Activated CD8-positive, alpha-beta memory T cell treated with anti-CD3 and anti-CD28 coated beads, Interleukin-2, amount 10 ng/mL, durations not matched to agents 7 days and 5 days (primary cell): Measurements from ENCODE around the gene KBTBD12. TPM values are rescaled to one million over a fixed set of nuclear protein-coding genes. Genes with fewer than 3 reads are reported as not detected.
"Not testable (repeated sequence)": the region's sequence is repeated elsewhere in the genome, so short reads cannot be mapped to it uniquely, and the experiment has no call there.

Experiments
- ATAC-seq: fragments of 150-1000 bp; cut with Tn5 transposase; one replicate; pipeline ENCODE4 v1.10.0; 2021; ENCODE audit warnings: moderate library complexity
- CTCF ChIA-PET: fragments of 350-600 bp; sonication (Branson Sonifier 250); formaldehyde crosslinking; loops from one replicate; lab custom pipeline; 2021; ENCODE audit warnings: antibody characterized with exemption; lab: Charles Lee
- DNase-seq: peaks from one replicate; pipeline ENCODE4 v3.0.0-alpha.2; 2020
- H3K27ac Mint-ChIP-seq: one replicate; pipeline ENCODE4 v1.8.0; 2021; ENCODE audit warnings: mild to moderate bottlenecking, mixed read lengths
- H3K27me3 Mint-ChIP-seq: one replicate; pipeline ENCODE4 v1.8.0; 2021; ENCODE audit warnings: mixed read lengths
- H3K36me3 Mint-ChIP-seq: one replicate; pipeline ENCODE4 v1.8.0; 2021; ENCODE audit warnings: mild to moderate bottlenecking, mixed read lengths
- H3K4me1 Mint-ChIP-seq: one replicate; pipeline ENCODE4 v1.8.0; 2021; ENCODE audit warnings: mixed read lengths
- H3K4me3 Mint-ChIP-seq: one replicate; pipeline ENCODE4 v1.8.0; 2021; ENCODE audit warnings: mild to moderate bottlenecking, moderate library complexity, mixed read lengths
- H3K9me3 Mint-ChIP-seq: one replicate; pipeline ENCODE4 v1.8.0; 2022; ENCODE audit warnings: low read depth, mixed read lengths
- total RNA-seq, 2 experiments: library from RNA; stranded (reverse); gene quantifications; one replicate each; pipeline ENCODE4 v1.2.3, GENCODE V29; 2021

KBTBD12 gene
- total RNA-seq, 2 experiments from 2014 or later: not detected

DNA sequence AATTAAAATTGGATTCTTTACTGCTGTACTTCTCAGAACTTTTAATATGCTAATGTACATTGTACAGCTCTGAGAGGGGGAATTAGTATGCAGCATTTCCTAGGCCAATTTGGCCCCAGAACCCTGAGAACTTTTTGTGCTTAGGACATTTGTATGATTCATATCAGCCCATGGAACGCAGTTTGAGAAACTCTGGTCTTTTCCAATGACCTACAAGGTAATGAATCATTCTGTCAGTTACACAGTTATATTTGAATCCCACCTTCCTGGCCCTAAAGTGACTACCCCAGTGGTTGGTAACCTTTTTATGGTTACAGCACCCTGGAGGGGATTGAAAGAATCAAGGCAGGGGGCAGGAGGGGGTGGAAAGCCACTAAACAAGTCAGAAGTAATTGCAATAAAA, 25.6 kb upstream of the KBTBD12 start:
- Mint-ChIP-seq H3K36me3 (peaks cover 10% of the 10 kb centered on the region), H3K9me3 (peaks cover 9% of the 10 kb centered on the region), H3K4me1 (peaks cover 9% of the 10 kb centered on the region), H3K4me3 (no peak overlapping the region), H3K27me3 (peaks cover 4% of the 10 kb centered on the region), H3K27ac (no peak overlapping the region)
- ATAC-seq (no peak), DNase-seq (no peak)
- CTCF ChIA-PET: no interaction called here

DNA sequence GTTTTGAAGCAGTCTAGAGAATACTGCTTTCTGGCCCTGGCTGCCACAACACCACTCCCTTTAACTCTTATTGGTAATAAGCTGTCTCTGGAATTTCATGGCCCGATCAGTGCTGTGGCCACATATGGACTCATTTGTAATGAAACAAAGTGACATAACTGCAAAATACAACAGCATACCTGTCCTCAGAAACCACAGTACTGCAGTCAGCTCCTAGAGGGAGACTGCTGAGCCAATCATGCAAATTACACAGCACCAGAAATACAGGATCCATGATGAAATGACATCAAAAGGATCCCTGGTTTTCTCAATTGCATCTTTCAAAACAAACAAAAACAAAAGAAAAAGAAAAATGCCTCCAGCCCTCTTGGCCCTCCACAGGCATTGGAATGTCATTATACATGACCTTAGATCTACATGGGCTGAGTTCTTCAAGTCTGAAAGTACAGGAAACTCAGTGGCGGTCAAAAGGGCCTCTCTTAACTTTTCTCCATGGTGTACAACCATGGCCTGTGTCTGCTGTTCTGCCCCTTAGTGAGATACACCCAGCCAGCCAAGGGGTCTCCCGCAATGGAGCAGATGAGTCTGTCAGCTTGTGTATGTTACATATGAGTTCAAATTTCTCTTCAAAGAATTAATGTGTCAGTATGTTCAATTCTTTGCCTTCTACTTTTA, 24.9 kb upstream of the KBTBD12 start:
- CTCF ChIA-PET: no interaction called here
- H3K36me3 Mint-ChIP-seq: peaks cover 10% of the 10 kb centered on the region
- peak overlapping the region; percentile 42 for H3K27ac Mint-ChIP-seq
- no peak for DNase-seq
- H3K9me3 Mint-ChIP-seq: peaks cover 9% of the 10 kb centered on the region
- H3K4me3 Mint-ChIP-seq: no peak overlapping the region
- peaks cover 3% of the 10 kb centered on the region for H3K27me3 Mint-ChIP-seq
- peaks cover 9% of the 10 kb centered on the region for H3K4me1 Mint-ChIP-seq
- peak; percentile 53 for ATAC-seq

DNA sequence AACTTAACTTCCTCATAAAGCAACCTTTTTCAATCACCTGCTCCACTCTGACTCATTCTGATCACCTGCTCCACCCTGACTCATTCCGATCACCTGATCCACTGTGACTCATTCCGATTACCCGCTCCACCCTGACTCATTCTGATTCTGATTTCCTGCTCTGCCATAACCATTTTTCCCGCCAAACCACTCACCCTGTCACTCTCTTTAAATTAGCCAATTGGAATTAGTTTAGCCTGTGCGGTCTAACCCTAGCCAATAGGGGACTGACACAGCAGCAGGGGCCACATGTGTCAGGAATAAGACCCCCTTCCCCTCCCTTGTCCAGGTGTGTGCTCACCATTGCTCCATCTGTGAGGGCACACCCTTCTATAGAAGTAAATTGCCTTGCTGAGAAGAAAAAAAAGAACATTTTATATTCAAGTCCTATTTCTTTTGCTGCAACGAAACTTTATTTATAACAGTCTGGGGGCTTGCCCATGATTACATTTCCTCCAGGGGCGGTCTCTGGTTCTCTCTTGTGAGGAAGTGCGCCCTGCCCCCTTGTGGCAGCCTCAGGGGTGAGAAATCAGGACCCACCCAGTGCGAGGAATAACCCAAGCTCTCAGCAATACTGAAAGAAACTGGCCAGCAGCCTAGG, 24.3 kb upstream of the KBTBD12 start:
- H3K9me3 Mint-ChIP-seq, H3K27me3 Mint-ChIP-seq, H3K36me3 Mint-ChIP-seq, CTCF ChIA-PET, H3K4me1 Mint-ChIP-seq, H3K4me3 Mint-ChIP-seq: not testable (repeated sequence)
- peak; percentile 45 for ATAC-seq
- DNase-seq: peak; percentile 74
- peak overlapping the region; percentile 42 for H3K27ac Mint-ChIP-seq

DNA sequence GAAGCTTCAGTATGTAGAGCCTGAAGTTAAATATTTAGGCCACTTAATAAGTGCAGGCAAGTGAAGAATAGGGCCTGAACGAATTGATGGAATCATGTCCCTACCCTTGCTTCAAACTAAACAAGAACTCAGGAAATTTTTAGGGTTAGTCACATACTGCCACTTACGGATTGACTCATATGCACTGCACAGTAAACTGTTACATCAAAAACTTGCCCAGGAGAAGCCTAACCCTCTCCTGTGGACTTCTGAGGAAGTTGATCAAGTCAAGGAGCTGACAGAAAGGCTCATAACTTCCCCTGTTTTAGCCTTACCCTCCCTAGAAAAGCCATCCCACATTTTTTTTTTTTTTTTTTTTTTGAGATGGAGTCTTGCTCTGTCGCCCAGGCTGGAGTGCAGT, 20.6 kb upstream of the KBTBD12 start:
- no peak for DNase-seq
- CTCF ChIA-PET: no interaction called here

DNA sequence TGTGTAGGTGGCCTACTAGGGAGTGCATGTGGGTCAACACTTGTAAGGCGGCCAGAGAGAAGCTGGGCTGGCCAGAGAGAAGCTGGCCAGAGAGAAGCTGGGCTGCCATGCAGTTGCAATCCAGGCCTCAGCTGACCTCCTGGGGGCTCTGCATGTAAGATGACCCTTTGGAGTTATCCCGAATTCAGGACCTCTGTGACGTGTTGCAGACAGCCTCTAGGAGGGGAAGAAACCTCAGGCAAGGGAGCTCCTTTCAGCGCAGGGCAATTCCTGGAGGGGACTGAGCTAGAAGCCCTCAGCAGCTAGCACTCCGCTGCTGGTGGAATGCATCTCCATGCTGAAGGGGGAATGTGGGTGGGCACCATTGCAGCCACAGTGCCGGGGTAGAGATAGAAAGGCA, 15.8 kb upstream of the KBTBD12 start:
- H3K4me3 Mint-ChIP-seq: no peak overlapping the region
- H3K27me3 Mint-ChIP-seq: peaks cover 11% of the 10 kb centered on the region
- H3K9me3 Mint-ChIP-seq: no peaks in the 10 kb centered on the region
- no peak for DNase-seq
- no peak for ATAC-seq
- CTCF ChIA-PET: no interaction called here
- H3K4me1 Mint-ChIP-seq: no peaks in the 10 kb centered on the region
- no peaks in the 10 kb centered on the region for H3K36me3 Mint-ChIP-seq
- no peak overlapping the region for H3K27ac Mint-ChIP-seq

More for the DNA sequence above, 20.6 kb upstream of the KBTBD12 start:
- Mint-ChIP-seq H3K36me3 (peaks cover 10% of the 10 kb centered on the region), H3K4me3 (no peak overlapping the region), H3K27ac (no peak overlapping the region), H3K4me1 (peaks cover 9% of the 10 kb centered on the region), H3K27me3 (no peaks in the 10 kb centered on the region), H3K9me3 (peaks cover 9% of the 10 kb centered on the region)
- no peak for ATAC-seq

DNA sequence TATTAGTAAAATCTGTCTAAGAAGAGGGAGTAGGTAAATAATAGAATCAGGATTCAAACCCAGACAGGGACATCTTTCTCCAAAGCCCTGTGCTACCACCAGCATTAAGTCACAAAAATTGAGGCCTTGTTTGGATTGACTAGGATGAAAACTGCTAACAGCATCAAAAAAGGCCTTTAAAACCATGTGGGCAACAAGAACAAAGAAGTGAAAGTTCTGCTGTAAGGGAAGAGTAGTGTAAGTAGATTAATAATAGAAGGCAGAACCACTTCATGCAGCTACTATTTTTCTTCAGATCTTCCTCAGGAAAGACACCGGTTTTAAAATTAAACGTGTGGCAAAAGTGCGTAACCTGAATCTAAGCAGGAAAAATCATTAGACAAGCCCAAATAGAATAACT, 15.3 kb upstream of the KBTBD12 start:
- Mint-ChIP-seq H3K36me3 (no peaks in the 10 kb centered on the region), H3K4me3 (no peak overlapping the region), H3K27me3 (peaks cover 14% of the 10 kb centered on the region), H3K4me1 (no peaks in the 10 kb centered on the region), H3K9me3 (no peaks in the 10 kb centered on the region), H3K27ac (no peak overlapping the region)
- CTCF ChIA-PET: no interaction called here
- ATAC-seq (no peak), DNase-seq (no peak)

DNA sequence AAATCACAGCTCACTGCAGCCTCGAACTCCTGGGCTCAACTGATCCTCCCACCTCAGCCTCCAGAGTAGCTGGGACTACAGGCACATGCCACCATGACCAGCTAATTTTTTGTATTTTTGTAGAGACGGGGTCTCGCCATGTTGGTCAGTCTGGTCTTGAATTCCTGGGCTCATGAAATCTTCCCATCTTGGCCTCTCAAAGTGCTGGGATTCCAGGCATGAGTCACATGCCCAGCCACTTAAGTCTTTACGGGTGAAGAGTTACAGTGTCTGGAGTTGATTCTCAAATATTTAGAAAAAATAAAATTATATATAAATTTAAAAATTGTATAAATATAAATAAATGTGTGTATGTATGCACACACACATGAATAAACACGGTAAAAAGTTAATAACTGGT, 14.5 kb upstream of the KBTBD12 start:
- peaks cover 21% of the 10 kb centered on the region for H3K27me3 Mint-ChIP-seq
- no peak overlapping the region for H3K27ac Mint-ChIP-seq
- H3K4me3 Mint-ChIP-seq: no peak overlapping the region
- CTCF ChIA-PET: interaction anchor here (0.7 kb wide), 1 partner anchor 105 kb away, joined by 3 read pairs; no protein-coding TSS in a partner anchor
- ATAC-seq (no peak), DNase-seq (no peak)
- no peaks in the 10 kb centered on the region for H3K36me3 Mint-ChIP-seq
- H3K9me3 Mint-ChIP-seq: no peaks in the 10 kb centered on the region
- no peaks in the 10 kb centered on the region for H3K4me1 Mint-ChIP-seq

DNA sequence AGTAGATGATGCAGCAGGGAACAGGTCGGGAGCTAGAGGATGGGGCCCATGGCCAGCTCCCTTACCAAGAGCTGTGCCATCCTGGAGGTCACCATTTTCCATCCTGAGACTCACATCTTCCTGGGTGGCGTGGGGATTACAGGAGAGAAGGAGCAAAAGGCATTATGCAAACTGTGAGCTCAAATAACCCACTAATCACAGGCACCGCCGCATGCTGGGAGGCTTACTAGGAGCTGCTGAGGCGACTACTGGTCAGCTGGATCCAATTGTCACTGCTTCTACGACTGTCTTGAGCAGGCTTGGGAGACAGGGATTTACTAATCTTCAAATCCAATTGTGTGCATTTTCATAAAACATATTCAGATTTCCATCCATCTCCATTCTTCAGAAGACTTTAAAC, 12.5 kb upstream of the KBTBD12 start:
- no peaks in the 10 kb centered on the region for H3K4me1 Mint-ChIP-seq
- H3K4me3 Mint-ChIP-seq: no peak overlapping the region
- ATAC-seq (no peak), DNase-seq (no peak)
- H3K36me3 Mint-ChIP-seq: no peaks in the 10 kb centered on the region
- peaks cover 31% of the 10 kb centered on the region for H3K27me3 Mint-ChIP-seq
- CTCF ChIA-PET: no interaction called here
- H3K27ac Mint-ChIP-seq: no peak overlapping the region
- H3K9me3 Mint-ChIP-seq: no peaks in the 10 kb centered on the region

DNA sequence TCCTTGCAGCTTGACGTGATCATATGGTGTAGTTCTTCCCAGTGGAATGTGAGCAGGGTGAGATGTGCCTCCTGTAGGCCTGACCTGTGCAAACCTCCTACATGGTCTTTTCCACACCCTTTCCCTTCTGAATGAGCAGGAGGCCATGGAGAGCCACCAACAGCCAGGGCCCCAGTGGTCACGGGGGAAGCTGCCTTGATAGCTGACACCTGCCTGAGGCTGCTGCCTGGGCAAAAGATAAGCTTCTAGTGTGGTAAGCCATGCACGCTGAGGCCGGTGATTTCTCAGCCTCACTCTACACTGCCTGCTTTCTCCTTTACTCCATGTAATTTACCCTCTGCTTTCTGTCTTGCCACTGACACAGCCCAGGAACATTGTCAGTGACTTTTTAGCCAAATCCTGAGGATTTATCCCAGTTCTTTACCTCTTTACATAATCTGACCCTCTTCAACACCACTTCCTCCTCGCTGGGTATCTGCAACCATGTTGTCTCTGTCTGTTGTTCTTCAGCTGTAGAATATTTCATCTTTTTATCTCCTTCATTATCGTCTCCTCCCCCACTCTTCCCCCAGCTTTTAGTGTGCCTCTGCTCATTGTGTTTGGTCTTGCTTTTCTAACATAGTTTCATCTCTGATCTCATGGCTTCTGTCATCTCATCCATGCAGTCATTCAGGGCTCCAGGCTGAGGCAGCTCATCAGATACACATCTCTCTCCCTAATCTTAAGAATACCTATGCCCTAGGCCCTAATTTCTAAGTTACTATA, 11.2 kb upstream of the KBTBD12 start:
- CTCF ChIA-PET: no interaction called here
- Mint-ChIP-seq H3K27me3 (peaks cover 31% of the 10 kb centered on the region), H3K9me3 (no peaks in the 10 kb centered on the region), H3K27ac (no peak overlapping the region), H3K4me3 (no peak overlapping the region), H3K4me1 (no peaks in the 10 kb centered on the region), H3K36me3 (no peaks in the 10 kb centered on the region)
- ATAC-seq (no peak), DNase-seq (no peak)

DNA sequence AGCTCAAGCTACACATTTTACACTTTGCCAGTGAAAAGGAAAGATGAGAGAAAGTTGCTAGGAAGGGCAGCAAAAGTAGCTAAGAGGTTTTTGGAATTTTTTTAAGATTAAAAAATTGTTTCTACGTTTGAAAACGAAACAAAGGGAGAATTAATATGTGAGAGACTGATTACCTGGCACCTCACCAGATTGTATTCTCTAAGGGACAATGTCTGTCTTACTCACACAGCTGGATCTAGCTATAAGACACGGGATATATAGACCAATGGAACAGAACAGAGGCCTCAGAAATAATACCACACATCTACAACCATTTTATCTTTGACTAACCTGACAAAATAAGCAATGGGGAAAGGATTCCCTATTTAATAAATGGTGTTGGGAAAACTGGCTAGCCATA, 9.5 kb upstream of the KBTBD12 start:
- H3K9me3 Mint-ChIP-seq: no peaks in the 10 kb centered on the region
- DNase-seq (no peak), ATAC-seq (no peak)
- H3K4me3 Mint-ChIP-seq: no peak overlapping the region
- no peak overlapping the region for H3K27ac Mint-ChIP-seq
- peaks cover 31% of the 10 kb centered on the region for H3K27me3 Mint-ChIP-seq
- no peaks in the 10 kb centered on the region for H3K36me3 Mint-ChIP-seq
- CTCF ChIA-PET: no interaction called here
- H3K4me1 Mint-ChIP-seq: no peaks in the 10 kb centered on the region

DNA sequence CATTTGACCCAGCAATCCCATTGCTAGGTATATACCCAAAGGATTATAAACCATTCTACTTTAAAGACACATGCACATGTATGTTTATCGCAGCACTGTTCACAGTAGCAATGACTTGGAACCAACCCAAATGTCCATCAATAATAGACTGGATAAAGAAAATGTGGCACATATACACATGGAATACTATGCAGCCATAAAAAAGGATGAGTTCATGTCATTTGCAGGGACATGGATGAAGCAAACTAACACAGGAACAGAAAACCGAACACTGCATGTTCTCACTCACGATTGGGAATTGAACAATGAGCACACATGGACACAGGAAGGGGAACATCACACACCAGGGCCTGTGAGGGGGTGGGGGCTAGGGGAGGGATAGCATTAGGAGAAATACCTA, 8.4 kb upstream of the KBTBD12 start:
- not testable (repeated sequence) for ATAC-seq, H3K27ac Mint-ChIP-seq
- peaks cover 37% of the 10 kb centered on the region for H3K27me3 Mint-ChIP-seq

DNA sequence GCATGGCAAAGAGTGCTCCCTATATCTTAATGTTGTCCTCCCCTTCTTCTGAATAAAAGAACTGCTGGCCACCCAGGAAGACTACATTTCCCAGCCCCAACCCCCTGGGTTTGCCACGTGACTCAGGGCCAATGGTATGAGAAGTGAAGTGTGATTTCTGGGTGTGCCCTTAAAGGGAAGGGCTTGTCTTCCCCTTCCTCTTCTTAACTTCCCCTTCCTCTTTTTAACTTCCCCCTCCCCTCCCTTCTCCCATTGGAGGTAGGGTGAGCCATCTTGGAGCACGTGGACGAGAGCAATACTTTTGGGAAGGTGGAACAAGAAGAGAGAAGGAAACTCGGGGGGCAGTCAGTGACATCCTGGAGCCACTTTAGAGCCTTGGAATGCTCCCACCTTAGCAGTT, 6.8 kb upstream of the KBTBD12 start:
- Mint-ChIP-seq H3K27me3 (peaks cover 44% of the 10 kb centered on the region), H3K4me3 (no peak overlapping the region), H3K4me1 (no peaks in the 10 kb centered on the region), H3K36me3 (no peaks in the 10 kb centered on the region), H3K9me3 (no peaks in the 10 kb centered on the region), H3K27ac (no peak overlapping the region)
- CTCF ChIA-PET: no interaction called here
- DNase-seq: no peak
- no peak for ATAC-seq

More for the DNA sequence above, 8.4 kb upstream of the KBTBD12 start:
- H3K36me3 Mint-ChIP-seq, H3K4me1 Mint-ChIP-seq, DNase-seq, CTCF ChIA-PET, H3K9me3 Mint-ChIP-seq, H3K4me3 Mint-ChIP-seq: not testable (repeated sequence)

DNA sequence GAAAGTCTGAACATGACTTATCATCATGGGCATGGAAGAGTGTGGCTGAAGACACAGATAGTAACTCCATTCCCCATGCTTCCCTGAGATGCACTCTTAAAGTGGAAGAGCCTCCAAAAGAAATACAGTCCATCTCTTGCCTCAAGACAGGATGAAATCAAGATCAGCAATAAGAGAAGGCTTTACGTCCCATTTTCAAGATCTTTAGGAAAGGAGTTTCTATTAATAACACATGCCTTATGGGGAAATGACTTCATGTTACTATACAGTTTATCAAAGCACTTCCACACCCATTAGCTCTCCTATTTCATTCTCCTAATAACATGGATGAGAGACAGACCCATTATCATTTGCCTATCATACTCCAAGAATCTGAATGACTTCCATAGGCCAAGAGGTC, 6.1 kb upstream of the KBTBD12 start:
- Mint-ChIP-seq H3K4me3 (no peak overlapping the region), H3K4me1 (no peaks in the 10 kb centered on the region), H3K9me3 (no peaks in the 10 kb centered on the region), H3K27ac (no peak overlapping the region), H3K36me3 (no peaks in the 10 kb centered on the region), H3K27me3 (peaks cover 51% of the 10 kb centered on the region)
- ATAC-seq (no peak), DNase-seq (no peak)
- CTCF ChIA-PET: no interaction called here

DNA sequence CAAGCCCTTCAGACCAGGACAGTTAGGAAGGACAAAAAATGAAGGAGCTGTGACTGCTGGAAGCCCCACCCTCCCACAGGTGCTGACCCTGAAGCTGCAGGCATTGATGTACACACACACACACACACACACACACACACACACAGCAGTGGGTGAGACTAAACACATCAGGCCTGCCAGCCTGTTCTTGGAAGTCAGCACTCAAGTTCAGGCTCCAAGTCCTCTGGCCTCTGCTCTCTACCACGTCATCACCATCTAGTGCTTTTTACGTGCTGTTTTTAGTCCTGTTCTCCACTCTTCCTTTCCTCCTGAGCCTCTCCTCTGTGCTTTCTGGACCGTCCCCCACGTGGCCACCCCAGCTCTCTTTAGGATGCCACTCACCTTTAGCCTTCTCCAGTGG, 5.4 kb upstream of the KBTBD12 start:
- CTCF ChIA-PET: no interaction called here
- DNase-seq: no peak
- ATAC-seq: no peak
- H3K27me3 Mint-ChIP-seq: peaks cover 53% of the 10 kb centered on the region
- H3K4me3 Mint-ChIP-seq: no peak overlapping the region
- no peaks in the 10 kb centered on the region for H3K36me3 Mint-ChIP-seq
- peaks cover 2% of the 10 kb centered on the region for H3K9me3 Mint-ChIP-seq
- H3K4me1 Mint-ChIP-seq: peaks cover 3% of the 10 kb centered on the region
- H3K27ac Mint-ChIP-seq: no peak overlapping the region
